Panc1 (cell line): ENCODE data around the gene KRTAP4-1. TPM values are rescaled to one million over a fixed set of nuclear protein-coding genes. Genes with fewer than 3 reads are reported as not detected.
"Not testable (repeated sequence)": the region's sequence is repeated elsewhere in the genome, so short reads cannot be mapped to it uniquely, and the experiment has no call there.

ENCODE experiments used
- ATAC-seq: fragments of 200-7000 bp; cut with Tn5 transposase; 2 replicates; pipeline ENCODE4 v1.9.1; 2020; ENCODE audit warnings: mild to moderate bottlenecking, moderate library complexity
- BruUV-seq: library from RNA; stranded (reverse); fragments of 400-500 nt; replicated peaks from 2 replicates; lab custom pipeline; 2021; lab: Mats Ljungman, UMichigan
- CTCF ChIA-PET: fragments of 300-600 bp; sonication (Branson Sonifier 250); formaldehyde crosslinking; loops from one replicate; lab custom pipeline; 2022; ENCODE audit warnings: antibody characterized with exemption; lab: Charles Lee
- POLR2A ChIA-PET: fragments of 300-600 bp; sonication (Branson Sonifier 250); formaldehyde crosslinking; loops from one replicate; lab custom pipeline; 2022; ENCODE audit warnings: antibody characterized with exemption; lab: Charles Lee
- DNase-seq: peaks from one replicate; pipeline ENCODE4 v3.0.0-alpha.2; 2010; ENCODE audit warnings: low read depth, low spot score
- H3K27ac ChIP-seq: 2 replicates; pipeline ENCODE4 v1.5.1; 2011; ENCODE audit warnings: mild to moderate bottlenecking, low read length, inconsistent platforms
- H3K27me3 ChIP-seq: fragments of 200-500 bp; sonication (Bioruptor generic); 2 replicates; pipeline ENCODE4 v1.6.0; 2014; ENCODE audit warnings: low read length, inconsistent platforms; ENCODE audit not compliant: control insufficient read depth, insufficient read depth
- H3K36me3 ChIP-seq: fragments of 200-500 bp; sonication (Bioruptor generic); 2 replicates; pipeline ENCODE4 v1.5.1; 2014; ENCODE audit warnings: inconsistent platforms, mild to moderate bottlenecking, low read length, moderate library complexity; ENCODE audit not compliant: control insufficient read depth, insufficient read depth
- H3K4me1 ChIP-seq: 2 replicates; pipeline ENCODE4 v1.5.1; 2011; ENCODE audit warnings: inconsistent platforms, mild to moderate bottlenecking, low read length, moderate library complexity; ENCODE audit not compliant: control insufficient read depth, insufficient read depth
- H3K4me3 ChIP-seq, 2 experiments: 2 replicates each; pipeline ENCODE4 v1.5.1; 2011 to 2012; ENCODE audit warnings: low read depth in 2 of 2, low read length in 2 of 2, mild to moderate bottlenecking in 2 of 2, inconsistent platforms in 1 of 2, moderate library complexity in 1 of 2
- H3K9me3 ChIP-seq: fragments of 200-500 bp; sonication (Bioruptor generic); 2 replicates; pipeline ENCODE4 v1.5.1; 2014; ENCODE audit warnings: low read depth, mild to moderate bottlenecking, inconsistent platforms, low read length, moderate library complexity; ENCODE audit not compliant: control insufficient read depth, insufficient read depth
- CTCF ChIP-seq: fragments of 450-650 bp; IDR thresholded peaks from 2 replicates; pipeline ENCODE4 v1.5.1; 2017; ENCODE audit warnings: mild to moderate bottlenecking
- POLR2AphosphoS5 ChIP-seq: IDR thresholded peaks from 2 replicates; pipeline ENCODE4 v1.6.1; 2012; ENCODE audit warnings: mild to moderate bottlenecking, low read depth, low read length, moderate library complexity
- REST ChIP-seq, 2 experiments: IDR thresholded peaks; 2 replicates each; pipeline ENCODE4 v1.6.1; 2011 to 2012; ENCODE audit warnings: low read depth in 2 of 2, control low read depth in 1 of 2, low read length in 1 of 2, mild to moderate bottlenecking in 1 of 2, moderate library complexity in 1 of 2; ENCODE audit not compliant: insufficient read depth in 1 of 2
- SIN3A ChIP-seq: IDR thresholded peaks from 2 replicates; pipeline ENCODE4 v1.6.1; 2012; ENCODE audit warnings: low read depth, mild to moderate bottlenecking, low read length, moderate library complexity, borderline replicate concordance; ENCODE audit not compliant: insufficient read depth
- TCF7L2 ChIP-seq: IDR thresholded peaks from 2 replicates; pipeline ENCODE4 v1.6.1; 2011; ENCODE audit warnings: mild to moderate bottlenecking, low read depth, low read length, inconsistent platforms
- in situ Hi-C: cut with HindIII; loops from 2 replicates; pipeline ENCODE4 v1.10.0; 2016; ENCODE audit warnings: low sequenced_read_pairs, low pct_unique_long_range_greater_than_20kb
- intact Hi-C: fragments of 100-400 bp; cut with micrococcal nuclease; formaldehyde crosslinking; loops from one replicate; pipeline ENCODE4 v1.10.0; 2022; ENCODE audit not compliant: unreplicated experiment
- total RNA-seq: library from RNA; stranded (reverse); gene quantifications from one replicate; pipeline ENCODE4 v1.2.1, GENCODE V29; 2021; ENCODE audit not compliant: unreplicated experiment

Gene KRTAP4-1
- total RNA-seq, 1 experiment from 2014 or later: not detected

GRCh38 chr17:41141361-41141760 is 43.4 kb downstream of the KRTAP4-1 start:
- no TSS peak for BruUV-seq
- ChIA-PET CTCF (no interaction called here), POLR2A (no interaction called here)
- no peaks in the 10 kb centered on the region for H3K4me1 ChIP-seq
- no peak overlapping the region for H3K4me3 ChIP-seq
- no peak for TF ChIP-seq TCF7L2
- TF ChIP-seq POLR2AphosphoS5: no peak
- TF ChIP-seq SIN3A: no peak
- TF ChIP-seq REST (IDR thresholded peaks at IDR 0.05; ENCODE audit: insufficient read depth in 1 of 2, low read depth in 2 of 2, low read length in 1 of 2): no peak
- H3K36me3 ChIP-seq: no peaks in the 10 kb centered on the region
- intact Hi-C loops (no loop called here), in situ Hi-C loops (no loop called here)
- no peak for ATAC-seq
- H3K27me3 ChIP-seq: no peaks in the 10 kb centered on the region
- no peak overlapping the region for H3K27ac ChIP-seq
- H3K9me3 ChIP-seq: no peaks in the 10 kb centered on the region
- no peak for DNase-seq

GRCh38 chr17:41140360-41141131 is 44.2 kb downstream of the KRTAP4-1 start, which contains the start of gene KRTAP4-6:
Gene KRTAP4-6 (minus strand): TSS chr17:41140544. CDS start chr17:41140487, 57 bp downstream.
- no peak for TF ChIP-seq CTCF
- no peak for TF ChIP-seq TCF7L2
- TF ChIP-seq REST (IDR thresholded peaks at IDR 0.05; ENCODE audit: insufficient read depth in 1 of 2, low read depth in 2 of 2, low read length in 1 of 2): no peak
- TF ChIP-seq SIN3A: no peak
- no peak for TF ChIP-seq POLR2AphosphoS5
- no peaks in the 10 kb centered on the region for H3K36me3 ChIP-seq
- intact Hi-C loops (no loop called here), in situ Hi-C loops (no loop called here)
- ATAC-seq: no peak
- no peaks in the 10 kb centered on the region for H3K9me3 ChIP-seq
- no peak within 1 kb of the TSS for H3K27ac ChIP-seq
- peak; percentile 12 for DNase-seq
- ChIA-PET POLR2A (interaction anchor here (0.5 kb wide), 1 partner anchor 42 kb away, joined by 3 read pairs; no protein-coding TSS in a partner anchor), CTCF (no interaction called here)
- no peaks in the 10 kb centered on the region for H3K4me1 ChIP-seq
- no peaks in the 10 kb centered on the region for H3K27me3 ChIP-seq
- no TSS peak for BruUV-seq
- no peak within 1 kb of the TSS for H3K4me3 ChIP-seq

- H3K9me3 ChIP-seq, H3K27ac ChIP-seq, H3K36me3 ChIP-seq, H3K4me3 ChIP-seq, ATAC-seq, H3K4me1 ChIP-seq, DNase-seq, H3K27me3 ChIP-seq, CTCF ChIA-PET, POLR2A ChIA-PET, intact Hi-C loops, in situ Hi-C loops, BruUV-seq: not testable (repeated sequence)
Observed at GRCh38 chr17:41139865-41140264, 44.8 kb downstream of the KRTAP4-1 start.
